Omental fat pad (tissue), 4 donors: Measurements from ENCODE around the gene TEX261. TPM values are rescaled to one million over a fixed set of nuclear protein-coding genes. Genes with fewer than 3 reads are reported as not detected.
A peak's percentile ranks its signal among the peaks of the same experiment; 100 is the strongest.

Source experiments
- ATAC-seq: fragments of 150-250 bp; one replicate; pipeline ENCODE4 v1.9.1; 2016; ENCODE audit warnings: mild to moderate bottlenecking, moderate library complexity; ENCODE audit not compliant: low FRiP score
- DNase-seq: peaks from one replicate; pipeline ENCODE4 v3.0.0-alpha.2; 2019; ENCODE audit warnings: low spot score
- total RNA-seq, 4 donors: library from RNA; depleted of rRNA; stranded (reverse); fragments of >200 nt; gene quantifications; one replicate each; pipeline ENCODE4 v1.1.0, GENCODE V29; 2016
- TF ChIP-seq, protein P1 (sequence below), 3 donors: fragments of 450-650 bp; IDR thresholded peaks; one replicate each; pipeline ENCODE4 v1.5.1; 2016 to 2017; ENCODE audit warnings: antibody characterized with exemption in 3 of 3, mild to moderate bottlenecking in 3 of 3, moderate library complexity in 2 of 3

The TEX261 gene
- total RNA-seq, 4 donors from 2014 or later, result 33.6 to 63.0 (median 41.1) TPM

DNA sequence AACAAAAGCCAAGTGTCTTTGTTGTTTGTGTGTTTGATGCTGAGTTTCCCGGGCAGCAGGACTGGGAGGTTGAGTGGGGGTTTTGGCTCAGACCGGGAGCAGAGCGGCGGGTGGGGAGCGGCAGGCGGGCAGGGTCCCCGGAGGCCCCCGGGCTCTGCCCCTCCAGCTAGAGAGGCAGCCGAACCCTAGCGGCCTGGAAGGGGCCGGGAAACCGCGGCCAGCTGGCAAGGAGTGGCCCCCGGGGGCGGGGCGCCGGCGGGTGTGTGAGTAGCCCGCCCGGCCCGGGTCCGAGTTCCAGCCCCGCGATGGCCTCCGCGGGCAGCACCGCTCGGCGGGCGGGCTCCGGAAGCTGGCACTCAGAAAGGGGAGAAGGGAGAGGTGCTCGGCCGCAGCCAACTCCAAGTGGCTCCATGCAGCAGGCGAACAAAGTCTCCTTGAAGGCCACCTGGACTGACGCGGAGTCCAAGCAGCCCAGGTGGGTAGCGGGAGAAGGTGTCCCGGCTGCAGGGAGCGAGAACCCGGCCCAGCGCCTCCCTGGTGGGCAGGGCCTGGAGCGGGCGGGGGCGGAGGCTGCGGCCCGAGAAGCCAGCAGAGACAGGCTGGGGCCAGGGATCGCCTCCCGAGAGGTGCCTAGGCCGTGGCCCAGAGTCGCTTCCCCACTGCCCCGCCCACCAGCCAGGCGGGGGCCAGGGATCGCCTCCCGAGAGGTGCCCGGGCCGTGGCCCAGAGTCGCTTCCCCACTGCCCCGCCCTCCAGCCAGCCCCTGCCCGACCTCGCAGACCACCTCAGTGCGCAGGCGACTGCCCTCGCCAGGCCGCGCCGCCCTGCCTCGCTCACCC is 16.1 kb downstream of the TEX261 start, which contains the start of gene ANKRD53:
TSS of gene ANKRD53 (plus strand) at position 290 of the 839 bp plus-strand sequence. CDS start at position 306, 16 bp downstream.
- TF ChIP-seq, protein P1, sequence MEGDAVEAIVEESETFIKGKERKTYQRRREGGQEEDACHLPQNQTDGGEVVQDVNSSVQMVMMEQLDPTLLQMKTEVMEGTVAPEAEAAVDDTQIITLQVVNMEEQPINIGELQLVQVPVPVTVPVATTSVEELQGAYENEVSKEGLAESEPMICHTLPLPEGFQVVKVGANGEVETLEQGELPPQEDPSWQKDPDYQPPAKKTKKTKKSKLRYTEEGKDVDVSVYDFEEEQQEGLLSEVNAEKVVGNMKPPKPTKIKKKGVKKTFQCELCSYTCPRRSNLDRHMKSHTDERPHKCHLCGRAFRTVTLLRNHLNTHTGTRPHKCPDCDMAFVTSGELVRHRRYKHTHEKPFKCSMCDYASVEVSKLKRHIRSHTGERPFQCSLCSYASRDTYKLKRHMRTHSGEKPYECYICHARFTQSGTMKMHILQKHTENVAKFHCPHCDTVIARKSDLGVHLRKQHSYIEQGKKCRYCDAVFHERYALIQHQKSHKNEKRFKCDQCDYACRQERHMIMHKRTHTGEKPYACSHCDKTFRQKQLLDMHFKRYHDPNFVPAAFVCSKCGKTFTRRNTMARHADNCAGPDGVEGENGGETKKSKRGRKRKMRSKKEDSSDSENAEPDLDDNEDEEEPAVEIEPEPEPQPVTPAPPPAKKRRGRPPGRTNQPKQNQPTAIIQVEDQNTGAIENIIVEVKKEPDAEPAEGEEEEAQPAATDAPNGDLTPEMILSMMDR (IDR thresholded peaks at IDR 0.05), result no peak
- ATAC-seq (peak; percentile 68), DNase-seq (no peak)

DNA sequence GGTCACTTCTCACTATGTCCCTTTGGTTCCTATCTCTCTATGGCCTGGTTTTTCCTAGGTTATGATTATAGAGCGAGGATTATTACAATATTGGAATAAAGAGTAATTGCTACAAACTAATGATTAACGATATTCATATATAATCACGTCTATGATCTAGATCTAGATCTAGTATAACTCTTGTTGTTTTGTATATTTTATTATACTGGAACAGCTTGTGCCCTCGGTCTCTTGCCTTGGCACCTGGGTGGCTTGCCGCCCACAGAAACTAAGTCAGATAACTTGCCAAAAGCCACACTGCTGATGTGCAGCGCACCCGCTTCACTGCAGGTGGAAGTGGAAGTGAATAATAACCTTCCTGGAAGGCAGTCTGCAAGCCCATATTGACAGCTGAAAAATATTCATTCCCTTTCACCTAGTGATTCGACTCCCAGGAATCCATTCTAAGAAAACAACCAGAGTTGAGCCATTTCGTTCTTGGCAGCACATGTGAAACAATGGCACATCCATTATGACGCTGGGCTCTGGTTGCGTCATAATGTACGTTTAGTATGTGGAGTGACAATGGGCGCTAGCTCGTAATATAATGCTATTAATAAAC is 17.0 kb downstream of the TEX261 start:
- TF ChIP-seq, protein P1 (IDR thresholded peaks at IDR 0.05), result peak in 1 of 3 donors; percentile 3
- DNase-seq (peak; percentile 82), ATAC-seq (peak; percentile 66)

DNA sequence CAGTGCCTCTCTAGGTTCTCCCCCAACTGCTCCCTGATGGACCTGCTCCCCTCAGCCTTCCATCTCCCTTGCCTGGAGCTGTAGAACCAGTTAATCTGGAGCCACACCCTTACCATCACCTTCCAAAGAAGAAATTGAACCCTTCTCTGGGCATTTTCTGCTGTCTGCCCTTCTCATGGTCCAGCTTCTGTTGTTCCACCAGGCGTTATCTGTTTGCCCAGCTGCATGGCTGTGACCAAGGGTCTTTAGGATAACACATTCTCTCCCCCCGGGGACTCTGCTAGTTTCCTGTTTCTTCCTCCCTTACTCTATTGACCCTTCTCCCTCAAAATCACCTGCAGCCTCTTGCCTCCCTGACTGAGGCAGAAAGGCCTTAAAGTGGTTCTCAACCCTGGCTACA is 19.4 kb downstream of the TEX261 start:
- no peak for DNase-seq

DNA sequence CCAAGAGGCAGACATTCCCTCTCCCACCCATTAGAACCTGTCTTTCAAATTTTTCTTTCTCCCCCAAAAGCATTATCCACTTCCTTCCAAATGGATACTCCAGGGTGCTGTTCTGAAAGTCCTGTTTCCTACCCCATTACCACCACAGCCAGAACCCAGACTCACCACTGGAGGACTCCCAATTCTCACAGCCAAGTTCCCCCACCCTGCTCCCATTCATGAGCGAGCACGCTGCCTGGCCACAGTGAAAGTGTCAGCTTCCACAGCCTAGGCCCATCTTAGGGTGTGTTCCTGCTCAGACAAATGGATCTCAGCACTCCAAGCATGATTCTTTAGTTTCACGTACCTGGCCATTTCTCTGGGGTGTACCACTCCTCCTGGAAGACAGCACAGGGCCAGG is 20.1 kb downstream of the TEX261 start:
- TF ChIP-seq, protein P1 (IDR thresholded peaks at IDR 0.05), result no peak
- DNase-seq (no peak), ATAC-seq (no peak)

More for the DNA sequence above, 19.4 kb downstream of the TEX261 start:
- no peak for ATAC-seq
- TF ChIP-seq, protein P1 (IDR thresholded peaks at IDR 0.05), result no peak

DNA sequence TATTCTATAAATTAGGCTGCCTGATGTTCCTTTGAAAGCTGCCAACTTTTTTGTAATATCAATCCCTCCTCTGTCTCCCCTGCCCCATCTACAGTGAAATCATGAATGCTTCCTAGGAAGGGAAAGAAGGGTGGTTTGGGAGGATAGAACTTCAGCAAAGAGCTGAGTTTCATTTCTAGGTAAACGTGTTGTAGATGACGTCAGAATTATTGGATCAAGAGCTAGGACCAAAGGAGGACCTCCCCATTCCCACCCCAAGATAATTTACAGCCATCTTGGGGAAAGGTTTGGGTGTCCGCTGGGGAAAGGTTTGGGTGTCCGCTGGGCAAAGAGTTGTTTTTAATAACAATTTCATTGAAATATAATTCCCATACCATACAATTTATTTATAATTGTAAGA is 27.5 kb downstream of the TEX261 start:
- ATAC-seq (no peak), DNase-seq (no peak)
- TF ChIP-seq, protein P1 (IDR thresholded peaks at IDR 0.05), result no peak

DNA sequence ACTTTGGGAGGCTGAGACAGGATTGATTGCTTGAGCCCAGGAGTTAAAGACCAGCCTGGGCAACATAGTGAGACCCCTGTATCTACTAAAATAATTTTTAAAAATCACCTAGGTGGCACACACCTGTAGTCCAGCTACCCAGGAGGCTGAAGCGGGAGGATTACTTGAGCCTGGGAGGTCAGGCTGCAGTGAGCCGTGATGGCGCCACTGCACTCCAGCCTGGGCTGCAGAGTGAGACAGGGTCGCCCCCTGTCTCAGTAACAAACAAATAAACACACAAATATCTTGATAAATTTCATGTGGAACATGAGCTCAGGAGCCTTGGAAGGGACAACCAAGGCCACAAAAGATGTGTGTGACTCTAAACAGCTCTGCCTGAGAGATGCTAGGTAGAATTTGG is 28.0 kb downstream of the TEX261 start:
- no peak for DNase-seq
- no peak for ATAC-seq
- TF ChIP-seq, protein P1 (IDR thresholded peaks at IDR 0.05), result no peak
